ENCODE data around the gene COA8.

Gene COA8

DNA sequence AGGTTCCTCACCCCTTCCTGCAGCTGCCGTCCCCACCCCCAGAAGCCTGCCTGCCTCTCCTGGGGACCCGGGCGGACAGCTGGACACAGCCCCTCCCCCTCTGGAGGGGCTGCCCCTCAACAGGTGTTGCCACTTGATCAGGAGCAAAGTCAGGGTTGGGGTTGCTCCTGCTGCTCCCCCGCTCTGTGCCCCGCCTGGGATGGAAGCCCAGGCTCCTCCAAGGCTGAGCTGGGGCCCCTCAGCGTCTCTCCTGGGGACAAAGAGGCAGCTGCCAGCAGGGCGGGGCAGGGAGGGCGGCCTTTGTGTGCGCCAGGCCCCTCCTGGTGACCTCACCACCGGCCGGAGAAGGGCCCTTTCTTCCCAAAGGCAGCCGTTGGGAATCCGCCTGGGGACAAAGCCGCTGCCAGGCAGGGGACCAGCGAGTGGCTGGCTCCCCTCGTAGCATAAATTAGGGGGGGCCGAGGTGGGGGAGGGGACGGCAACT lies 20.1 kb upstream of the COA8 start:
- no peak for DNase-seq
- Histone ChIP-seq H3K36me3 (ENCODE audit: control insufficient read depth in 4 of 4, insufficient read depth in 4 of 4, low read length in 3 of 4) (no peaks in the 10 kb centered on the region), H3K27me3 (replicated peaks in 2 of 5; ENCODE audit: control insufficient read depth in 4 of 5, insufficient read depth in 5 of 5, low read length in 4 of 5) (peaks cover 0 to 25% (median 2%) of the 10 kb centered on the region in 5 experiments), H3K4me1 (ENCODE audit: control extremely low read depth in 1 of 4, control insufficient read depth in 4 of 4, insufficient read depth in 4 of 4, low read length in 3 of 4) (peaks cover 0 to 9% (median 4%) of the 10 kb centered on the region in 4 experiments), H3K27ac (ENCODE audit: insufficient read depth in 1 of 2, low read depth in 1 of 2, low read length in 2 of 2, poor library complexity in 1 of 2, severe bottlenecking in 2 of 2) (no peak overlapping the region), H3K4me3 (ENCODE audit: control insufficient read depth in 1 of 7, extremely low read depth in 1 of 7, insufficient read depth in 4 of 7, low read depth in 2 of 7, low read length in 6 of 7) (no peak overlapping the region), H3K9me3 (ENCODE audit: control extremely low read depth in 1 of 5, control insufficient read depth in 4 of 5, insufficient read depth in 2 of 5, low read depth in 1 of 5, low read length in 4 of 5) (no peaks in the 10 kb centered on the region)
- ChIA-PET CTCF (interaction anchor here (1.7 to 15.7 kb wide), 4 partner anchors 9 to 23 kb away, joined by 6 to 147 read pairs (median 18); partner anchors contain the start of gene CKB), POLR2A (no interaction called here)
- 55% methylated on average over 6 of the region's 18 CpGs for WGBS (ENCODE audit: insufficient coverage)

DNA sequence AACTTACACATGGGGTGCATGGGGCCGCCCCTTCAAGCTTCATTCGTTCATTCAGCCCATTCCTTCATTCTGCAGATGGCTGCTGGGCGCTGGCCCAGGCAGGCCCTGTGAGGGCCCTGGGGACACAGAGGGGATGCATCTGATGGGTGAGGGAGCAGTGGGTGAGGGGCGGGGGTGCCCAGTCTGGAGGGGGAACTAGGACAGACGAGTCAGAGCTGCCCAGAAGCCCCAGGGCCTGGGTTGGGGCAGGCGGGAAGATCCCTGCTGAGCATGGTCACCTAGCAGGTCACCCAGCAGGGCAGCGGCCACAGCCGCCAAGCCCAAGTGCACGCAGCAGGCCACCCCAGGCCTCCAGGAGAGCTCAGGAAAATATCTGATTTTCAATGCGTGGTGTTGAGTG lies 19.6 kb upstream of the COA8 start:
- H3K4me3 ChIP-seq (ENCODE audit: control insufficient read depth in 1 of 7, extremely low read depth in 1 of 7, insufficient read depth in 4 of 7, low read depth in 2 of 7, low read length in 6 of 7): no peak overlapping the region
- ChIA-PET POLR2A (no interaction called here), CTCF (interaction anchor here (1.7 to 15.7 kb wide), 4 partner anchors 10 to 24 kb away, joined by 6 to 147 read pairs (median 18); partner anchors contain the start of gene CKB)
- H3K27ac ChIP-seq (ENCODE audit: insufficient read depth in 1 of 2, low read depth in 1 of 2, low read length in 2 of 2, poor library complexity in 1 of 2, severe bottlenecking in 2 of 2): no peak overlapping the region
- H3K36me3 ChIP-seq (ENCODE audit: control insufficient read depth in 4 of 4, insufficient read depth in 4 of 4, low read length in 3 of 4): no peaks in the 10 kb centered on the region
- DNase-seq: no peak
- peaks cover 0 to 9% (median 4%) of the 10 kb centered on the region in 4 experiments for H3K4me1 ChIP-seq (ENCODE audit: control extremely low read depth in 1 of 4, control insufficient read depth in 4 of 4, insufficient read depth in 4 of 4, low read length in 3 of 4)
- peaks cover 0 to 25% (median 2%) of the 10 kb centered on the region in 5 experiments for H3K27me3 ChIP-seq (replicated peaks in 2 of 5; ENCODE audit: control insufficient read depth in 4 of 5, insufficient read depth in 5 of 5, low read length in 4 of 5)
- H3K9me3 ChIP-seq (ENCODE audit: control extremely low read depth in 1 of 5, control insufficient read depth in 4 of 5, insufficient read depth in 2 of 5, low read depth in 1 of 5, low read length in 4 of 5): no peaks in the 10 kb centered on the region
- WGBS (ENCODE audit: insufficient coverage): 93% methylated on average over 6 of the region's 10 CpGs

DNA sequence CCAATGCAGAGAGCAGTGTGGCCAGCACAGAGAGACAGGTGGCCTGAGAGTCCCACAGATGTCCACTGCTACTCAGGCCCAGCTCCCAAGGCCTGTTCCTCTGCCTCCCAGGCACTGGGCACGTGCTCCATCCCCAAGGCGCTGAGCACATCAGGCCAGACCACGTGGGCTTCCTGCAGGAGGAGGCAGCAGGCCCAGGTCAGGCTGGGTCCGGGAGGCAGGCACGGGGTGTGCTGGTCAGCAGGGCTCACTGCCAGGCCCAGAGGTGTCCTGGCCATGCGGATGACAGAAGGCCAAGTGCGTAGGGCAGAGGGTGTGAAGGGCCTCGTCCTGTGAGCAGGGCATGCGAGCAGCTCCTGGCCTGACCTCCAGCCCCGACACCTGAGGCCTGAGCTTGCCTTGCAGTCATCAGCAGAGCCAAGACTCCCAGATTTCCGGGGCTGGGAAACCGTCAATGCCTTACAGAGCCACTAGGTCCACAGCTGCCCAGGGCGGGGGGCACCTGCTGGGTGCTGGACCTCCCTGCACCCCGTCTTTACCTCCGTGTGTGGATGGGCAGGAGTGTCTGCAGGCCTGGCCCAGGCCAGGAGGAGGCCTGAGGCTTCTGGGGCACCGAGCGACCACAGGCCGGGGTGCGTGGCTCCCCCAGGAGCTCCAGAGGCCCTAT lies 18.9 kb upstream of the COA8 start:
- Histone ChIP-seq H3K4me1 (ENCODE audit: control extremely low read depth in 1 of 4, control insufficient read depth in 4 of 4, insufficient read depth in 4 of 4, low read length in 3 of 4) (peaks cover 0 to 9% (median 4%) of the 10 kb centered on the region in 4 experiments), H3K27ac (ENCODE audit: insufficient read depth in 1 of 2, low read depth in 1 of 2, low read length in 2 of 2, poor library complexity in 1 of 2, severe bottlenecking in 2 of 2) (no peak overlapping the region), H3K27me3 (replicated peaks in 2 of 5; ENCODE audit: control insufficient read depth in 4 of 5, insufficient read depth in 5 of 5, low read length in 4 of 5) (peaks cover 0 to 24% (median 2%) of the 10 kb centered on the region in 5 experiments), H3K36me3 (ENCODE audit: control insufficient read depth in 4 of 4, insufficient read depth in 4 of 4, low read length in 3 of 4) (no peaks in the 10 kb centered on the region), H3K9me3 (ENCODE audit: control extremely low read depth in 1 of 5, control insufficient read depth in 4 of 5, insufficient read depth in 2 of 5, low read depth in 1 of 5, low read length in 4 of 5) (no peaks in the 10 kb centered on the region), H3K4me3 (ENCODE audit: control insufficient read depth in 1 of 7, extremely low read depth in 1 of 7, insufficient read depth in 4 of 7, low read depth in 2 of 7, low read length in 6 of 7) (no peak overlapping the region)
- DNase-seq: no peak
- ChIA-PET CTCF (interaction anchor here (0.6 to 15.7 kb wide), 7 partner anchors 9 to 42 kb away, joined by 4 to 147 read pairs (median 6); partner anchors contain the start of gene CKB), POLR2A (no interaction called here)
- WGBS (ENCODE audit: insufficient coverage): 93% methylated on average over 19 of the region's 19 CpGs

DNA sequence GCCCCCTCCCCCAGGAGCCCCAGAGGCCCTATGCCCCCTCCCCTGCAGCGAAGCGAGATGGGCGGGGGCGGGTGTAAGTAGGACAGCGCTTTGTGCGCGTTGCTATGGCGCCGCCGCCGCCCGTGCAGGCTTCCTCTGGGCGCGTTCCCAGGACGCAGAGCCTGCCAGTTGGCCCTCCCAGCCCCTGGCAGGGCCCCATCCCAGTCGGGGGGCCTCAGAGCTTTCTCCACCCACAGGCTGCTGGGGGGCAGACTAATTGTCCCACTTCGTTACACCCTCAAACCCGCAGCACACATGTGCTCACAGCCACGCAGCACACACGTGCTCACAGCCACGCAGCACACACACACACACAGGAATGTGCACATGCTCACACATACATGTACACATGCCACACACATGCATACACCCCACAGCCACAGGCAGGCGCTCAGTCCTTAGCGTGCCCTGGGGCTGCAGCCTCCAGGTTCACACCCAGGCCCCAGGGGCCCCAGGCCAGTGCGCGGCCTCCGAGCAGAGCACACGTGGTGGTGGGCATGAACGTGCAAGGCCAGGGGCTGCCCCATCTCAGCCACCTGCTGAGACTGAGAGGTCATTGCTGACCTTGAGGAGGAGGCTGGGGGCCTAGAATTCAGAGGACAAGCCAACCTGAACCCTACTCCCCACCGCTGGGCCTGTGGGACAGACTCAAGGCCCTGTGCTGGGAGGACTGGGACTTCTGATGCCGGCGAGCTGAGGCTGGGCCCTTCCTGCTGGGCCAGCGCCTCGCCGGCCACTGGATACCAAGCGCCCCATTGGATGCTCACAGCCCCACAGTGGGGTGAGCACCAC lies 18.2 kb upstream of the COA8 start:
- ChIA-PET CTCF (interaction anchor here (0.6 to 15.7 kb wide), 10 partner anchors 9 to 47 kb away, joined by 3 to 147 read pairs (median 6); partner anchors contain the start of gene CKB), POLR2A (interaction anchor here (0.5 kb wide), 1 partner anchor 122 kb away, joined by 3 read pairs; no protein-coding TSS in a partner anchor)
- H3K9me3 ChIP-seq (ENCODE audit: control extremely low read depth in 1 of 5, control insufficient read depth in 4 of 5, insufficient read depth in 2 of 5, low read depth in 1 of 5, low read length in 4 of 5): no peaks in the 10 kb centered on the region
- peaks cover 0 to 18% (median 2%) of the 10 kb centered on the region in 5 experiments for H3K27me3 ChIP-seq (replicated peaks in 2 of 5; ENCODE audit: control insufficient read depth in 4 of 5, insufficient read depth in 5 of 5, low read length in 4 of 5)
- no peak overlapping the region for H3K4me3 ChIP-seq (ENCODE audit: control insufficient read depth in 1 of 7, extremely low read depth in 1 of 7, insufficient read depth in 4 of 7, low read depth in 2 of 7, low read length in 6 of 7)
- no peak for DNase-seq
- 88% methylated on average over 24 of the region's 35 CpGs for WGBS (ENCODE audit: insufficient coverage)
- no peaks in the 10 kb centered on the region for H3K36me3 ChIP-seq (ENCODE audit: control insufficient read depth in 4 of 4, insufficient read depth in 4 of 4, low read length in 3 of 4)
- H3K4me1 ChIP-seq (ENCODE audit: control extremely low read depth in 1 of 4, control insufficient read depth in 4 of 4, insufficient read depth in 4 of 4, low read length in 3 of 4): peaks cover 0 to 9% (median 4%) of the 10 kb centered on the region in 4 experiments
- no peak overlapping the region for H3K27ac ChIP-seq (ENCODE audit: insufficient read depth in 1 of 2, low read depth in 1 of 2, low read length in 2 of 2, poor library complexity in 1 of 2, severe bottlenecking in 2 of 2)

DNA sequence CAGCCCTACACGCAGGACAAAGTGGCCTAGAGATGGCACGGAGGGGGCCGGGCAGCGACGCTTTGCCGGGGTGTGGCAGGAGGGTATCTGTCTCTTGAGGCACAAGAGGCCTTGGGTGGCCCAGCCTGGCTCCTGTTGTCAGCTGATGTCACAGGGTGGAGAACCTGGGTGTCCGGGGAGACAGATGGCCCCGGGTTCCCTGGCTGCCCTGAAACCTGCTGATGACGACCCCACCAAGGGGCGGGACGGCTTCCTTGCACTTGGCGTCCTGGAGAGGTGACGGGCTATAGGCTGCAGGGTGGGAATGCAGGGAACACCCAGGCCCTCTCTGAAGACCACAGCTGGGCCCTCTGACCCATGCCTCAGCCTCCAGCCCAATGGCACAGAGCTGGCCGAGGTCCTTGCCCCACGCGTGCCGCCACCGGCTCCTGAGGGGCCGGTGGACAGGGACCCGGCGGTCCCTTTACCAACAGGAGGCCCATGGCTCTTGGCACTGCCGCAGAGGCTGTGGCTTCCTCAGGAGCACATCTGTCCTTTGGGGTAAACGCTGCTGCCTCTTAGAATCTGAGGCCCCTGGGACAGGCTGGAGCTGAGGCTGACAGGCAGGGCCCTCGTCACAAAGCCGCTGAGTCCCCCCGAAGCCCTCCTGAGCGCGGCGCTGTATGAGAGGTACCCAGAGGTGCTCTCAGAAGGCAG lies 17.4 kb upstream of the COA8 start:
- no peak for DNase-seq
- CTCF ChIA-PET: interaction anchor here (0.8 to 15.7 kb wide), 11 partner anchors 9 to 65 kb away, joined by 3 to 147 read pairs (median 4); partner anchors contain the start of gene CKB
- Histone ChIP-seq H3K4me3 (ENCODE audit: control insufficient read depth in 1 of 7, extremely low read depth in 1 of 7, insufficient read depth in 4 of 7, low read depth in 2 of 7, low read length in 6 of 7) (no peak overlapping the region), H3K27ac (ENCODE audit: insufficient read depth in 1 of 2, low read depth in 1 of 2, low read length in 2 of 2, poor library complexity in 1 of 2, severe bottlenecking in 2 of 2) (no peak overlapping the region), H3K36me3 (ENCODE audit: control insufficient read depth in 4 of 4, insufficient read depth in 4 of 4, low read length in 3 of 4) (no peaks in the 10 kb centered on the region), H3K27me3 (replicated peaks in 2 of 5; ENCODE audit: control insufficient read depth in 4 of 5, insufficient read depth in 5 of 5, low read length in 4 of 5) (peaks cover 0 to 13% (median 1%) of the 10 kb centered on the region in 5 experiments), H3K9me3 (ENCODE audit: control extremely low read depth in 1 of 5, control insufficient read depth in 4 of 5, insufficient read depth in 2 of 5, low read depth in 1 of 5, low read length in 4 of 5) (no peaks in the 10 kb centered on the region), H3K4me1 (ENCODE audit: control extremely low read depth in 1 of 4, control insufficient read depth in 4 of 4, insufficient read depth in 4 of 4, low read length in 3 of 4) (peaks cover 0 to 8% (median 4%) of the 10 kb centered on the region in 4 experiments)
- POLR2A ChIA-PET: interaction anchor here (0.5 kb wide), 1 partner anchor 122 kb away, joined by 3 read pairs; no protein-coding TSS in a partner anchor
- 96% methylated on average over 24 of the region's 29 CpGs for WGBS (ENCODE audit: insufficient coverage)

- ChIA-PET CTCF (interaction anchor here (0.6 to 15.7 kb wide), 11 partner anchors 8 to 65 kb away, joined by 3 to 147 read pairs (median 3); partner anchors contain the start of gene CKB), POLR2A (no interaction called here)
- no peak overlapping the region for H3K4me3 ChIP-seq (ENCODE audit: control insufficient read depth in 1 of 7, extremely low read depth in 1 of 7, insufficient read depth in 4 of 7, low read depth in 2 of 7, low read length in 6 of 7)
- no peak for DNase-seq
- 94% methylated on average over 23 of the region's 27 CpGs for WGBS (ENCODE audit: insufficient coverage)
- no peaks in the 10 kb centered on the region for H3K36me3 ChIP-seq (ENCODE audit: control insufficient read depth in 4 of 4, insufficient read depth in 4 of 4, low read length in 3 of 4)
- peaks cover 0 to 6% (median 2%) of the 10 kb centered on the region in 4 experiments for H3K4me1 ChIP-seq (ENCODE audit: control extremely low read depth in 1 of 4, control insufficient read depth in 4 of 4, insufficient read depth in 4 of 4, low read length in 3 of 4)
- peaks cover 0 to 11% (median 0%) of the 10 kb centered on the region in 5 experiments for H3K27me3 ChIP-seq (replicated peaks in 2 of 5; ENCODE audit: control insufficient read depth in 4 of 5, insufficient read depth in 5 of 5, low read length in 4 of 5)
- no peaks in the 10 kb centered on the region for H3K9me3 ChIP-seq (ENCODE audit: control extremely low read depth in 1 of 5, control insufficient read depth in 4 of 5, insufficient read depth in 2 of 5, low read depth in 1 of 5, low read length in 4 of 5)
- H3K27ac ChIP-seq (ENCODE audit: insufficient read depth in 1 of 2, low read depth in 1 of 2, low read length in 2 of 2, poor library complexity in 1 of 2, severe bottlenecking in 2 of 2): no peak overlapping the region
Observed at GRCh38 chr14:103545915-103546651, 16.7 kb upstream of the COA8 start.

All from common myeloid progenitor, CD34-positive (primary cell).